ENCODE data around the gene APRT. TPM values are rescaled to one million over a fixed set of nuclear protein-coding genes. Genes with fewer than 3 reads are reported as not detected.

The APRT gene
- total RNA-seq, 8 experiments from 2014 or later: 30.2 to 241 (median 65.9) TPM

Other genes starting within 250 kb of the APRT start
- 10 to 100 TPM; 13.9 to 36.9 (median 18.4) TPM for gene ZC3H18, start 241.5 kb downstream of the APRT start, total RNA-seq
- gene IL17C, start 173.4 kb downstream of the APRT start, total RNA-seq: 1 to 10 TPM in 1 of 8 experiments, under 1 TPM in 4, not detected in 3; 0.16 to 1.2 (median 0.41) TPM
- 100 to 1,000 TPM in 2 of 8 experiments, 10 to 100 TPM in 2, 1 to 10 TPM in 4; 3.0 to 203 (median 10.3) TPM for gene CYBA, start 160.9 kb downstream of the APRT start, total RNA-seq
- gene MVD, start 148.8 kb downstream of the APRT start, total RNA-seq: 100 to 1,000 TPM in 2 of 8 experiments, 10 to 100 TPM in 6; 41.7 to 108 (median 88.2) TPM
- 1 to 10 TPM; 1.3 to 4.3 (median 2.4) TPM for gene SNAI3, start 125.4 kb downstream of the APRT start, total RNA-seq
- gene RNF166, start 105.5 kb downstream of the APRT start, total RNA-seq: 10 to 100 TPM in 6 of 8 experiments, 1 to 10 TPM in 2; 6.1 to 15.9 (median 13.0) TPM
- gene CTU2, start 105.4 kb downstream of the APRT start, total RNA-seq: 10 to 100 TPM; 10.5 to 24.1 (median 17.1) TPM
- gene PIEZO1, start 26.7 kb downstream of the APRT start, total RNA-seq: 100 to 1,000 TPM in 3 of 8 experiments, 10 to 100 TPM in 1, 1 to 10 TPM in 4; 2.2 to 163 (median 22.9) TPM
- gene CDT1, start 8.1 kb downstream of the APRT start, total RNA-seq: 10 to 100 TPM in 3 of 8 experiments, 1 to 10 TPM in 4, under 1 TPM in 1; 0.71 to 18.2 (median 3.9) TPM
- gene GALNS, start 45.0 kb upstream of the APRT start, total RNA-seq: 10 to 100 TPM in 5 of 8 experiments, 1 to 10 TPM in 3; 4.9 to 45.6 (median 17.4) TPM
- gene TRAPPC2L, start 45.2 kb upstream of the APRT start, total RNA-seq: 10 to 100 TPM; 31.5 to 93.6 (median 52.3) TPM
- under 1 TPM in 4 of 8 experiments, not detected in 4; 0.14 to 0.80 (median 0.48) TPM for gene PABPN1L, start 54.7 kb upstream of the APRT start, total RNA-seq
- 1 to 10 TPM in 6 of 8 experiments, under 1 TPM in 2; 0.41 to 3.4 (median 1.2) TPM for gene CBFA2T3, start 165.3 kb upstream of the APRT start, total RNA-seq